GM19467 (cell line): Measurements from ENCODE around the gene BICRA.
"Not testable (repeated sequence)": the region's sequence is repeated elsewhere in the genome, so short reads cannot be mapped to it uniquely, and the experiment has no call there.

Source experiments
- ATAC-seq: cut with Tn5 transposase; IDR thresholded peaks from one replicate; pipeline ENCODE4 v1.9.1; 2021; ENCODE audit warnings: mild to moderate bottlenecking, moderate library complexity; ENCODE audit not compliant: unreplicated experiment

The BICRA gene

DNA sequence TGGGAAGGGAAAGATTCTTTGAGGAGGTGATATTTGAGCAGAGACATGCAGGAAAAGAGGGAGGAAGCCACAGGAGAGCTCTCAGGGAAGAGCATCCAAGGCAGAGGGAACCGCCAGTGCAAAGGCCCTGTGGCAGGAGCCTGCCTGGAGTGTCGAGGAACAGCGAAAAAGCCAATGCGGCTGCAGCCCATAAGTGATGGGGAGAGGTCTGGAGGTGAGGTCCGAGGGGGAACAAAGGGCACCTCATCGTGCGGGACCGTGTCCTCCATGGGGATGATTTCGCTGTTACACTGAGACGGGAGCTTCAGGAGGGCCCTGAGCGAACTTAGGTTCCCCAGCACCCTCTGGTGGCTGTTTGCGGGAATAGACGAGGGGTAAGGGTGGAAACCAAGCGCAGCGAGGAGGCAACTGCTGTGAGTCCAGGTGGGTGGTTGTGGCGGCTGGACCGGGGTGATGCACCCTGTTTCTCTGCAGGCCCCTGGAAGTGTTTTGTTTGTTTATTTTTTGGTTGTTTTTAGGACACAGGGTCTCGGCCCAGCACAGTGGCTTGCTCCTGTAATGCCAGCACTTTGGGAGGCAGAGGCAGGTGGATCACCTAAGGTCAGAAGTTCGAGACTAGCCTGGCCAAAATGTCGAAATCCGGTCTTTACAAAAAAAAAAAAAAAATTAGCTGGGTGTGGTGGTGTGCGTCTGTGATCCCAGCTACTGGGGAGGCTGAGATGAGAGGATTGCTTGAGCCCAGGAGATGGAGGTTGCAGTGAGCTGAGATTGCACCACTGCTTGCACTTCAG is 98.4 kb downstream of the BICRA start:
- no peak for ATAC-seq

DNA sequence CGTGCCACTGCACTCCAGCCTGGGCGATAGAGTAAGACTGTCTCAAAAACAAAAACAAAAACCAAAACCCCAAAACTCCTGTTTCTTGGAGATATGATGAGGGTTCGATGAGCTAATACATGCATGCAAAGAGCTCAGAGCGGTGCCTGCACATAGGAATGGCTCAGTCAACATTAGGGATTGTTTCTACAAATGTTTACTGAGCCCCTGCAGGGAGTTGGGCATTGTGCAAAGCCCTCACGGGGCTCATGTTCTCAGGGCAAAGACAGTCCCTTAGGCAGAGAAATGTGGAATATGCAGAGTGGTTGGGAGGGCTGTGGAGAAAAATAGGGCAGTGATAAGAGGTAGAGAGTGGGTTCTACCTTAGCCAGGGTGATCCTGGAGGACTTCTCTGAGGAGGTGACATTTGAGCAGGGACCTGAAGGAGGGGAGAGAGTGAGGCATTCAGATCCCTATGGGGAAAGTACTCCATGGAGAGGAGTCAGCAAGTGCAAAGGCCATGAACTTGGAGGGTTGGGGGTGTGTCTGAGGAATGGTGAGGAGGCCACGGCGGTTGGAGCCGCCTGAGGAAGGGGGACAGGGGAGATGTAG is 102.8 kb downstream of the BICRA start:
- ATAC-seq, result no peak

DNA sequence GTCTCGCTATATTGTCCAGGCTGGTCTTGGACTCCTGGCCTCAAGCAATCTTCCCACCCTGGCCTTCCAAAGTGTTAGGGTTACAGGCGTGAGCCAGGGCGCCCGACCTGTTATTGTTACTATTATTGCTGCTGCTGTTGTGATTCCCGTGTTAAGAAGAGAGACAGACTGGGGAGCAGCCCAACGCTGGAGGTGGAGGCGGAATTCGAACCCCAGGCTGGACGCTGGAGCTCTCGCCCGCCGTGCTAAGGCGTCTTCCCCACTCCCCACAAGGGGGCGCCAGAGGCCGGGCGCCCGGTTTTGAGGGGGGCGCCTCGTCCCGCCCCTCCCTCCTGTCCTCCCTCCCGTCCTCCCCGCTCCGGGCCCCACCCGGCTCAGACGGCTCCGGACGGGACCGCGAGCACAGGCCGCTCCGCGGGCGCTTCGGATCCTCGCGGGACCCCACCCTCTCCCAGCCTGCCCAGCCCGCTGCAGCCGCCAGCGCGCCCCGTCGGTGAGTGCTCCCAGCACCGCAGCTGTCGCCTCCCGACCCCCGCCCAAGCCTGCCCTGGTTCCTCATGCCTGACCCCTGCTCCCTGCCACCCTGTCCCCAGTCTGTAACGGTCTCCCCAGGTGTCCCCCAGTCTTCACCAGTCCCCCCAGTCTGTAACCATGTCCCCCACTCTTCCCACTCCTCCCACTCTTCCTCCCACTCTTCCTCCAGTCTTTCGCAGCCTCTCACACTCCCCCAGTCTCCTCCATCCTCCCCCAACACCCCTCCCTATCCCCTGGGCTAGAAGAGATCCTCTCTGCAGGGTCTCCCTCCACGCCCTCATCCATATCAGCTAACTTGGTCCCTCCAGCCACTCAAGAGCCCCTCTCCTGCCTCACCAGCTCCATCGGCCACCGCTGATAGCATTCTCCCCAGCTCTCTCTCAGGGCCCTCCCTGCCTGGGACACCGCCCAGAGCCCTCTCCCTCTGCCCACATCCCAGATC is 104.4 kb downstream of the BICRA start, which contains the start of gene EHD2:
TSS of gene EHD2 (plus strand) at position 377 of the 976 bp plus-strand sequence. CDS start 3,191 bp downstream, outside the sequence.
- ATAC-seq, result no peak

DNA sequence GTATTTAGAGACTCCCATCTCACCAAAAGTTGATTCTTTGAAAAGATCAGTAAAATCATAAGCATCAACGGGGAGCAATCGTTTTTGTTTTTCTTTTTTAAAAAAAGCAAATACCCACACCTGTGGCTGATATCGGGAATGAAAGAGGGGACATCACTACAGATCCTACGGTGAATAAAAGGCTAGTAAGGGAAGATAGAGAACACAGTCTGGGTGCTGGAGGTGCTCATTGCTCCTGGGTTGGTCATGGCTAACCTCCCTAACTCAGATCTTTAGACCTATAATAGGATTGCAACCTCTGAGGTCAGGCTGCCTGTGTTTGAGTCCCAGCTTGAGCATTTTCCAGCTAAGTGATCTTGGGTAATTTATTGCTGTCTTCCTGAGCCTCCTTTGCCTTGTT is 105.4 kb downstream of the BICRA start:
- ATAC-seq, result no peak

DNA sequence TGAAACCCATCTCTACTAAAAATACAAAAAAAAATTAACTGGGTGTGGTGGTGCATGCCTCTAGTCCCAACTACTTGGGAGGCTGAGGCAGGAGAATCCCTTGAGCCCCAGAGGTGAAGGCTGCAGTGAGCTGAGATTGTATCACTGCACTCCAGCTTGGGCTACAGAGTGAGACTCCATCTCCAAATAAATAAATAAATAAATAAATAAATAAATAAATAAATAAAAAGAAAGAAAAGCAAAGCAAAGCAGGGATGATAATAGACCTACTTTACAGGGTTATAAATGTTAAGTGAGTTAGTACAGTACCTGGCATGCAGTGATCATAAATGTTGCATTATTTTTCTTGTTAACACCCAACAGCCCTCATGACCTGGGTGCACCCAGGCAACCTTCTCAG is 105.9 kb downstream of the BICRA start:
- ATAC-seq, result not testable (repeated sequence)

DNA sequence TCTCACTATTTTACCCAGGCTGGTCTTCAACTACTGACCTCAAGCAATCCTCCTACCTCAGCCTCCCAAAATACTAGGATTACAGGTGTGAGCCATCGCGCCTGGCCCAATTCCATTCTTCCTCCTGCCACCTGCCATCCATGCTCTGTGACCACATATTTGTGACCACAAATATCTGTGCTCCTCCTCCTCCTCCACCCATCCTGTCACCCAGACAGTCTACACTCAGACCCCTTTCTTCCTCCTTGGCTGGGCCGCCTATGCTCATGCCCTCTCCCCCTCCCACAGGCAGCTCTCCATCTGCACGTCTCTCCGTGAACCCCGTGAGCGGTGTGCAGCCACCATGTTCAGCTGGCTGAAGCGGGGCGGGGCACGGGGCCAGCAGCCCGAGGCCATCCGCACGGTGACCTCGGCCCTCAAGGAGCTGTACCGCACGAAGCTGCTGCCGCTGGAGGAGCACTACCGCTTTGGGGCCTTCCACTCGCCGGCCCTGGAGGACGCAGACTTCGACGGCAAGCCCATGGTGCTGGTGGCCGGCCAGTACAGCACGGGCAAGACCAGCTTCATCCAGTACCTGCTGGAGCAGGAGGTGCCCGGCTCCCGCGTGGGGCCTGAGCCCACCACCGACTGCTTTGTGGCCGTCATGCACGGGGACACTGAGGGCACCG is 107.5 kb downstream of the BICRA start:
- no peak for ATAC-seq

DNA sequence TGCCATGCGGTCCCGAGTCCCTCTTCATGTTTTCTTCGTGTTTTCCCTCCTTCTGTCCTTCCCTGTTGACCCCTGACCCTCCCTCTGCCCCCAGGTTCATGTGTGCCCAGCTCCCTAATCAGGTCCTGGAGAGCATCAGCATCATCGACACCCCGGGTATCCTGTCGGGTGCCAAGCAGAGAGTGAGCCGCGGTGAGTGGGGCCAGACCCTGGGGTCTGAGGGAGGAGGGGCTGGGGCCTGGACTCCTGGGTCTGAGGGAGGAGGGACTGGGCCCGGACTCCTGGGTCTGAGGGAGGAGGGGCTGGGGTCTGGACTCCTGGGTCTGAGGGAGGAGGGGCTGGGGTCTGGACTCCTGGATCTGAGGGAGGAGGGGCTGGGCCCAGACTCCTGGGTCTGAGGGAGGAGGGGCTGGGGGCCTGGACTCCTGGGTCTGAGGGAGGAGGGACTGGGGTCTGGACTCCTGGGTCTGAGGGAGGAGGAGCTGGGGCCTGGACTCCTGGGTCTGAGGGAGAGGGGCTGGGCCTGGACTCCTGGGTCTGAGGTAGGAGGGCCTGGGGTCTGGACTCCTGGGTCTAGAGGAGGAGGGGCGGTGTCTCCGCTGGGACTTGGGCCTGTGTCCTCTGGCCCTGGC is 109.6 kb downstream of the BICRA start:
- not testable (repeated sequence) for ATAC-seq

DNA sequence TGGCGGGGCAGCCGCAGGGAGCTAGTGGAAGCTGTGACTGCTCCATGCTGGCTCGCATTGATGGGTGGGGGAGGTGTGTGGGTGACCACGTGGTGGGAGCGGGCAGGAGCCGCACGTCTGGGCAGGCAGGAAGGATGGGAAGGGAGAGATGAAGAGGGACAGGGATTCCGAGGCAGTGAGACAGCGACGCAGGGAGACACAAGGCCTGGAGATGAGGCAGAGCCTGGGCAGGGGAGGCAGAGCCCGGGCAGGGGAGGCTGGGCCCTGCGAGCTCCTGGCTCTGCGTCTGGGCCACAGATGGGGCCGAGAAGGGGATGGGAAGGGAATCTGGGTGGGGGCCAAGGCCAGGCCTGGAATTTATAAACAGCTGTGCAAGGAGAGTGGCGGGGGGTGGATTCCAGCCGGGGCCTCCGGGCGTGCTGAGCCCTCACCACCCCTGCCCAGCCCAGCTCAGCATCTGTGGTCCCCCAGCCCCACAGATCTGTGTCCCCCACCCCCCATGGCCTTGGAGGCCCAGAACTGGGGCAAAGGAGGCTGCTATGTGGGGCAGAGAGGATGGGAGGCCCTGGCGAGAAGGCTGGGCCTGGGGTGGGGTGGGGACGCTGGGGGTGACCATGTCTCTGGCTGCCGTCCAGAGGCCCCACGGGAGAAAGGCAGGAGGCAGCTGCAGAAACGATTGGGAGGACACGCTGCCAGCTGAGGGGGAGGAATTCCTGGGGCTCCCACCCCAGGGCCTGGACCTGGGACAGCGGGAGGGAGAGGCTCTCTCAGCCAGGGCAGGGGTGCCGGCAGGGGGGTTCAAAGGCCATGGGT is 110.3 kb downstream of the BICRA start:
- ATAC-seq, result no peak

DNA sequence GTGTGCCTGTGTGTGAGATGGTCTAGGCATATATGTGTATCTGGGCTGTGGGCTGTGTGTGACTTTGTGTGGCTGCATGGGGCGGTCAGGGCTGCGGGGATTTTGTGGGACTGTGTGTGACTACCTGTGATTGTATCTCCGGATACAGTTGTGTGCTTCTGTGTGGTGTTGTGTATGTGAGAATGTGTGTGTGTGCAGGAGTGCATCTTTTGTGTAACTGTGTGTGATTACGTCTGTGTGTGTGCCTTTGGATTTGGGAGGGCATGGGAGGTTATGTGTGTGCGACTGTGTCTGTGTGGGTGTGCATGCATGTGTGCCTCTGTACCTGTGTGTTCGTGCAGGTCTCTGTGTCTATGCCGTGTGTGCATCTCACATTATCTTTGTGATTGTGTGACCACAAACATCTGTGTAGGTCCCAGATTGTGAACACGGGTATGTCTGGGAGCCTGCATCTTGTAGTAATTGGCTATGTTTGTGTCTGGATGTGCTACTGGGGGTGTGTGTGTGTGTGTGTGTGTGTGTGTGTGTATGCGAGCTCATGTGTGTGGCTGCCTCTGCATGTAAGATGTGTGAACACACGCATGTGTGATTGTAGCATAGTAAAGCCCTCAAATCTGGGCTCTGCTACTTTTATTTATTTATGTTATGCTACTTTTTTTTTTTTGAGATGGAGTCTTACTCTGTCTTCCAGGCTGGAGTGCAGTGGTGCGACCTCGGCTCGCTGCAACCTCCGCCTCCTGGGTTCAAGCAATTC is 111.9 kb downstream of the BICRA start:
- no peak for ATAC-seq

DNA sequence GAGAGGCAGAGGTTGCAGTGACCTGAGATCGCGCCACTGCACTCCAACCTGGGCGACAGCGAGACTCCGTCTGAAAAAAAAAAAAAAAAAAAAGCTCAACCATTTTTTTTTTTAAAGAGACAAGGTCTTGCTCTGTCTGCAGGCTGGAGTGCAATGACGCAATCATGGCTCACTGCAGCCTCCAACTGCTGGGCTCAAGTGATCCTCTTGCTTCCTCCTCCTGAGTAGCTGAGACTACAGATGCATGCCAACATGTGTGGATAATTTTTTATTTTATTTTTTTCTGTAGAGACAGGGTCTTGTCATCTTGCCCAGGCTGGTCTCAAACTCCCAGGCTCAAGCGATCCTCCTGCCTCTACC is 114.6 kb downstream of the BICRA start:
- no peak for ATAC-seq

DNA sequence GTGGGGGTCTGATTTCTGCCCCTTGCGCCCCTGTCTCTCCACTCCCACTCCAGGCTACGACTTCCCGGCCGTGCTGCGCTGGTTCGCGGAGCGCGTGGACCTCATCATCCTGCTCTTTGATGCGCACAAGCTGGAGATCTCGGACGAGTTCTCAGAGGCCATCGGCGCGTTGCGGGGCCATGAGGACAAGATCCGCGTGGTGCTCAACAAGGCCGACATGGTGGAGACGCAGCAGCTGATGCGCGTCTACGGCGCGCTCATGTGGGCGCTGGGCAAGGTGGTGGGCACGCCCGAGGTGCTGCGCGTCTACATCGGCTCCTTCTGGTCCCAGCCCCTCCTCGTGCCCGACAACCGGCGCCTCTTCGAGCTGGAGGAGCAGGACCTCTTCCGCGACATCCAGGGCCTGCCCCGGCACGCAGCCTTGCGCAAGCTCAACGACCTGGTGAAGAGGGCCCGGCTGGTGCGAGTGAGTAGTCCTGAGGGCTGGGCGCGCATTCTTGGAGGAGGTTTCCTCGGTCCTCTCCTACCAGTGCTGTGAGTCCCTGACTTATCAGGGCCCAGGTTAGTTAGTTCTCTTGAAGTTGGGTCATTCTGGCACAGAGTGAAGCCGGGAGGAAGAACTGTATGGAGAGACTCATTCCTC is 116.9 kb downstream of the BICRA start:
- no peak for ATAC-seq

DNA sequence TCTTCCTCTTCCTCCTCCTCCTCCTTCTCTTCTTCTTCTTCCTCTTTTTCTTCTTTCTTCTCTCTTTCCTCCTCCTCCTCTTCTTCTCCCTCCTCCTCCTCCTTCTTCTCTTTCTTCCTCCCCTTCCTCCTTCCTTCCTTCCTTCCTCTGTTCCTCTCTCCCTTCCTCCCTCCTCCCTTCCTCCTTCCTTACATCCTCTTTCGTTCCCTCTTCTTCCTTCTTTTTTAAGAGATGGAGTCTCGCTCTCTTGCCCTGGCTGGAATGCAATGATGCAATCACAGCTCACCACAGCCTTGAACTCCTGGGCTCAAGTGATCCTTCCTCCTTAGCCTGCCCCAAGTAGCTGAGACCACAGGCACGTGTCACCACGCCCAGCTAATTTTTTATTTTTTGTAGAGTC is 117.5 kb downstream of the BICRA start:
- no peak for ATAC-seq

DNA sequence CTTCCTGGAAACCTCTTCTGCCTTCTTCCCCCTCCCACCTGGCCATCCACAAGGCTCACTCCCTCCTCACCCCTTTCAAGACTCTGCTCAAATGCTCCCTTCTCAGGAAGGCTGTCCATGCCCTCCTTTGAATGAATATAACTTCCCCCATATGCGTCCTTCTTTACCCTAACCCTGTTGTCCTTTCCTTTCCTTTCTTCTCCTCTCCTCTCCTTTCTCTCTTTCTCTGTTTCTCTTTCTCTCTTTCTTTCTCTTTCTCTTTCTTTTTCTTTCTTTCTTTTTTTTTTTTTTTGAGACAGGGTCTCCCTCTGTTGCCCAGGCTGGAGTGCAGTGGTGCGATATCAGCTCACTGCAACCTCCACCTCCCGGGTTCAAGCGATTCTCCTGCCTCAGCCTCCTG is 119.4 kb downstream of the BICRA start:
- not testable (repeated sequence) for ATAC-seq

DNA sequence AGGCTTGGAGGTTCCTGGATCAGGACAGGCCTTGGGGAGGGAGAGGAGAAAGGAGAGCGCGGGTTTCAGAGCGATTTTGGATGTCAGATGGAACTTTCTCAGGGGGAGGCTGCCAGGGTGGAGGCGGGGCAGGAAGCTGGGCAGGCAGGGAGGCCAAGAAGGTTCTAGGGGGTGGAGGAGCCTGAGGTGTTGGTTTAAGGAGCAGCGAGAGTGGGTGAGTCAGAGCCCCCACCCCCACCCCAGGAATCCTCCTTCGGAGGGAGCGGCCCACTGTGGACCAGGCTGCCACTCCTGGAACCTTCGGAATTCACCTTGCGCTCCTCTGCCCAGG is 120.5 kb downstream of the BICRA start:
- no peak for ATAC-seq

DNA sequence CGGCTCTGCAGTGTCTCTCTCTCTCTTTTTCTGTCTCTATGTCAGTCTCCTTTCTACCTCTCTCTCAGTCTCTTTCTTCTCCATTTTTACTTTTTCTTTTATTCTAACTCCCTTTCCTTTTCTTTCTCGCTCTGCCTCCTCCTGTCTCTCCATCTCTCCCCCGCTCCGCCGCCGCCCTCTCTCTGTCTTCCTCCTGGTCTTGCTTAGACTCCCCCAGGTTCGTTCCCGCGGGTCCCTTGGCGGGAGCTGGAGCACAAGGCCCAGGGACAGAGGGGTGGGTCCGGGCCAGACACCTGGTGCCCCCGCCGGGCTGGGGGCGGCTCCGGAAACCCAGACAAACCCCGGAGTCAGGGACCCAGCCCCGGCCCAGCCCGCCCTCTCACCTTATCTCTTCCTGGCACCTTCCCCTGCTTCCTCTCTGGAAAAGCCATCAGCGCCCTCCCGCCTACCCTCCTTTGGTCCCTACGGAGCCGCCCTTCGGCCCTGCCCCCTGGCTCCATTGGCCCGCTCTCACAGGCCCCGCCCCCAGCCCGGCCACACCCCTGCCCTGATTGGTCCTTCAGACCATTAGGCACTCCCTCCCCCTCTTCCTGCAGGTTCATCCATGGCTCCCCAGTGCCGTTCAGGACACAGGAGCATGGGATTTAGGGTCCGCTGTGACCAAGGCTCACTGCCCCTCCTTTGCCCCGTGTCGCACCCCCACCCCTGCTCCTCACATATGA is 121.0 kb downstream of the BICRA start:
- no peak for ATAC-seq

DNA sequence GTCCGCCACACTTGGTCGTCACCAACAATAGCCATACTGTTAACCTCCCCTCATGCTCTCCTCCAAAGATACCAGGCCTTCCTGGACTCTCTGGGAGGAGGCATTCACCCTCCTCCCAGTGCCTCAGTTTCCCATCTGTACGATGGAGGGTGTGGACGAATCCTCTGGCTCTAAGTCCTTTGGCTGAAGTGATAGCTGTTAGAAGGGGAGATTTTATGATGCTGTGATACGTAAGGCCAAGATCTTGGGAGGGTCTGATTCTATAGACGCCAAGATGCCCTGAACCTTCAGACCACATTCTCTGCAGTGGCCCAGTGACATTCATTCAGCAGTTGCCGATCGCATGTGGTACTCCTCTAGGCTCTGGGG is 121.6 kb downstream of the BICRA start:
- no peak for ATAC-seq

DNA sequence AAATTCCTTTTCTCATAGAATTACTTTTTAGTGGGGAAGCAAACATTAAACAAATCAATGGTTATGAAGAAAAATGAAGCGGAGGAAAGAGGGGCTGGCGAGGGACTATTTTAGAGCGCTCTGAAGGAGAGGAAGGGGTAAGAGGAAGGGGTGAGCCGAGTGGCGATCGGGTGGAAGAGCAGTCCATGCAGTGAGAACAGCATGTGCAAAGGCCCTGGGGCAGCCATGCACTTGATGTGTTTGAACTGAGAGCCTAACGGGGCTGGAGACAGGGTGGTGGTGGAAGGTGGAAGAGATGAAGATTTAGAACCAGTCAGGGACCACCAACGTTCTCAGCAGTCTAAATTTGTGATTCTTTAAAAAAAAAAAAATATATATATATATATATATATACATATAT is 122.0 kb downstream of the BICRA start:
- no peak for ATAC-seq

DNA sequence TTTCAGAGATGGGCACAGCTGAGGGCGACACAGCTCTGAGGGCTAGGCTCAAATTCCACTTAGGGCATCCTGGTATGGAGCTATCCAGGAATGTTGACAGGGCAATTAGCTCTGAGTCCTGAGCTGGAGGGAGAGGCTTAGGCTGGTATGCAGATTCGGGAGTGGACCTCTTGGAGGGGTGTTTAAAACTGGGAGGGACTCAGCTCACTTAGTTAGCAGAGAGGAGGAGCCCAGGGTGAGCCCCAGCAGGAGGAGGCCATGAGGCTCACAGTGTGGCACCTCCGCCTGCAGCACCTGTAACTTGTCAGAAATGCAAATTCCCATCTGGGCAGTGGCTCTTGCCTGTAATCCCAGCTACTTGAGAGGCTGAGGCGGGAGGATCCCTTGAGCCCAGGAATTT is 126.2 kb downstream of the BICRA start:
- no peak for ATAC-seq
